ENCODE results near the gene HYAL1. TPM values are rescaled to one million over a fixed set of nuclear protein-coding genes. Genes with fewer than 3 reads are reported as not detected.

The HYAL1 gene
- total and polyA plus RNA-seq, 7 donors = 2.4 to 15.1 (median 4.6) TPM

- H3K36me3 ChIP-seq = peaks cover 18 to 43% (median 26%) of the 10 kb centered on the region in 4 donors
- H3K27me3 ChIP-seq = no peaks in the 10 kb centered on the region
- no peaks in the 10 kb centered on the region for H3K9me3 ChIP-seq
- no peak for DNase-seq
- intact Hi-C loops (cut with DNase I) = no loop called here
- no peak for TF ChIP-seq POLR2A (IDR thresholded peaks at IDR 0.05)
- TF ChIP-seq EP300 (IDR thresholded peaks at IDR 0.05) = no peak
- TF ChIP-seq, protein P1, sequence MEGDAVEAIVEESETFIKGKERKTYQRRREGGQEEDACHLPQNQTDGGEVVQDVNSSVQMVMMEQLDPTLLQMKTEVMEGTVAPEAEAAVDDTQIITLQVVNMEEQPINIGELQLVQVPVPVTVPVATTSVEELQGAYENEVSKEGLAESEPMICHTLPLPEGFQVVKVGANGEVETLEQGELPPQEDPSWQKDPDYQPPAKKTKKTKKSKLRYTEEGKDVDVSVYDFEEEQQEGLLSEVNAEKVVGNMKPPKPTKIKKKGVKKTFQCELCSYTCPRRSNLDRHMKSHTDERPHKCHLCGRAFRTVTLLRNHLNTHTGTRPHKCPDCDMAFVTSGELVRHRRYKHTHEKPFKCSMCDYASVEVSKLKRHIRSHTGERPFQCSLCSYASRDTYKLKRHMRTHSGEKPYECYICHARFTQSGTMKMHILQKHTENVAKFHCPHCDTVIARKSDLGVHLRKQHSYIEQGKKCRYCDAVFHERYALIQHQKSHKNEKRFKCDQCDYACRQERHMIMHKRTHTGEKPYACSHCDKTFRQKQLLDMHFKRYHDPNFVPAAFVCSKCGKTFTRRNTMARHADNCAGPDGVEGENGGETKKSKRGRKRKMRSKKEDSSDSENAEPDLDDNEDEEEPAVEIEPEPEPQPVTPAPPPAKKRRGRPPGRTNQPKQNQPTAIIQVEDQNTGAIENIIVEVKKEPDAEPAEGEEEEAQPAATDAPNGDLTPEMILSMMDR (IDR thresholded peaks at IDR 0.05) = no peak
- no peak for TF ChIP-seq POLR2AphosphoS5 (IDR thresholded peaks at IDR 0.05)
- WGBS, 2 donors = 95 to 97% methylated on average over 10 of the region's 10 CpGs
- H3K4me1 ChIP-seq = peaks cover 0 to 49% (median 46%) of the 10 kb centered on the region in 4 donors
- no peak overlapping the region for H3K27ac ChIP-seq
- H3K4me3 ChIP-seq = no peak overlapping the region
These were observed 27.0 kb upstream of the HYAL1 start for GRCh38 chr3:50330330-50330729.

- Histone ChIP-seq H3K4me1 (peaks cover 0 to 39% (median 30%) of the 10 kb centered on the region in 4 donors), H3K27ac (peak within 1 kb of the TSS; percentile 82 to 97 (median 86)), H3K27me3 (no peaks in the 10 kb centered on the region), H3K9me3 (no peaks in the 10 kb centered on the region), H3K4me3 (peak within 1 kb of the TSS; percentile 75 to 100 (median 92)), H3K36me3 (peaks cover 18 to 49% (median 26%) of the 10 kb centered on the region in 4 donors)
- TF ChIP-seq POLR2A (IDR thresholded peaks at IDR 0.05) (peak; percentile 67 to 76), POLR2AphosphoS5 (IDR thresholded peaks at IDR 0.05) (peak; percentile 80 to 97 (median 92))
- TF ChIP-seq, protein P1 (IDR thresholded peaks at IDR 0.05) = no peak
- peak; percentile 99 for DNase-seq
- intact Hi-C loops (cut with DNase I) = loop anchor here (5.0 to 10.0 kb wide), 2 partner anchors 66 to 1057 kb away; partner anchors contain the start of gene MANF
- WGBS, 2 donors = 1 to 2% methylated on average over 55 of the region's 55 CpGs
These were observed 24.7 kb upstream of the HYAL1 start, which contains the start of gene TUSC2 for GRCh38 chr3:50327943-50328691. TUSC2 (minus strand) TSS chr3:50328223; CDS start chr3:50328099, 124 bp downstream.

GRCh38 chr3:50327129-50327528 is 23.8 kb upstream of the HYAL1 start:
- peak overlapping the region in 3 of 4 donors; percentile 82 to 97 (median 88) for H3K27ac ChIP-seq
- H3K4me1 ChIP-seq = peaks cover 0 to 45% (median 34%) of the 10 kb centered on the region in 4 donors
- intact Hi-C loops (cut with DNase I) = loop anchor here (5.0 to 10.0 kb wide), 2 partner anchors 65 to 1058 kb away; partner anchors contain the start of gene MANF
- no peak for DNase-seq
- TF ChIP-seq POLR2AphosphoS5 (IDR thresholded peaks at IDR 0.05) (no peak), POLR2A (IDR thresholded peaks at IDR 0.05) (no peak), EP300 (IDR thresholded peaks at IDR 0.05) (no peak)
- TF ChIP-seq, protein P1 (IDR thresholded peaks at IDR 0.05) = no peak
- WGBS, 2 donors = 65 to 75% methylated on average over 4 of the region's 4 CpGs
- peaks cover 18 to 47% (median 26%) of the 10 kb centered on the region in 4 donors for H3K36me3 ChIP-seq
- H3K4me3 ChIP-seq = peak overlapping the region; percentile 75 to 100 (median 92)
- no peaks in the 10 kb centered on the region for H3K27me3 ChIP-seq
- H3K9me3 ChIP-seq = no peaks in the 10 kb centered on the region

DNA sequence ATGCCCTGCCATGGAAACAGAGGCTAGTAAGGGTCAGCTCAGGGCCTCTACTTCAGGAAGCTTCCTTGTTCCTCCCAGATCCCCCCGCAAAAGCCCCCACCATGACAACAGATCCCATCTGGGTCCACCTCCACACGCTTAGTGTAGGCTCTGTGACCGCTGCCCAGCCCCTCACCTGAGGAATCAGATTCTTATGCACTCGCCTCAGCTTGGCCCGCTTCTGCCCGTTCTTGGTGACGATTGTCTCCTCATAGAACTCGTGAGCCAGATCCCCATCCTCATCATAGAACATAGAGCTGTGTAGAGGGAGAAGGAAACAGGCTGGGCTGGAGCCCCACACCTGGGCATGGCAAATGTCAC is 22.8 kb upstream of the HYAL1 start:
- H3K27me3 ChIP-seq = no peaks in the 10 kb centered on the region
- H3K36me3 ChIP-seq = peaks cover 15 to 38% (median 19%) of the 10 kb centered on the region in 4 donors
- H3K4me1 ChIP-seq = peaks cover 0 to 50% (median 39%) of the 10 kb centered on the region in 4 donors
- no peak overlapping the region for H3K4me3 ChIP-seq
- no peak for DNase-seq
- no peak for TF ChIP-seq POLR2AphosphoS5 (IDR thresholded peaks at IDR 0.05)
- TF ChIP-seq EP300 (IDR thresholded peaks at IDR 0.05) = no peak
- TF ChIP-seq, protein P1 (IDR thresholded peaks at IDR 0.05) = no peak
- TF ChIP-seq POLR2A (IDR thresholded peaks at IDR 0.05) = no peak
- H3K9me3 ChIP-seq = no peaks in the 10 kb centered on the region
- intact Hi-C loops (cut with DNase I) = loop anchor here (5.0 to 10.0 kb wide), 2 partner anchors 64 to 1059 kb away; partner anchors contain the start of gene MANF
- 92 to 94% methylated on average over 8 of the region's 8 CpGs for WGBS, 2 donors
- no peak overlapping the region for H3K27ac ChIP-seq
